Smooth muscle cell (in vitro differentiated cells): ENCODE data around the gene RETREG2. TPM values are rescaled to one million over a fixed set of nuclear protein-coding genes. Genes with fewer than 3 reads are reported as not detected.
A peak's percentile ranks its signal among the peaks of the same experiment; 100 is the strongest.

Source experiments
- DNase-seq: peaks from one replicate; lab custom pipeline; 2025; ENCODE audit not compliant: unreplicated experiment; lab: John Stamatoyannopoulos, UW
- H2AFZ ChIP-seq: fragments of 200-600 bp; sonication (generic); 2 replicates; pipeline ENCODE4 v1.6.0; 2016; ENCODE audit warnings: antibody characterized with exemption, low read depth, mild to moderate bottlenecking
- H3F3A ChIP-seq: fragments of 200-600 bp; sonication (generic); 2 replicates; pipeline ENCODE4 v1.6.0; 2017; ENCODE audit warnings: antibody characterized with exemption, low read depth
- H3K27ac ChIP-seq: fragments of 200-600 bp; sonication (generic); 2 replicates; pipeline ENCODE4 v1.5.1; 2016; ENCODE audit warnings: low read depth, mild to moderate bottlenecking
- H3K27me3 ChIP-seq: fragments of 200-600 bp; sonication (generic); 2 replicates; pipeline ENCODE4 v1.6.1; 2016; ENCODE audit warnings: low read depth, mild to moderate bottlenecking
- H3K36me3 ChIP-seq: fragments of 200-600 bp; sonication (generic); 2 replicates; pipeline ENCODE4 v1.5.1; 2016; ENCODE audit warnings: low read depth
- H3K4me1 ChIP-seq: fragments of 200-600 bp; sonication (generic); 2 replicates; pipeline ENCODE4 v1.5.1; 2016; ENCODE audit warnings: low read depth
- H3K4me2 ChIP-seq: fragments of 200-600 bp; sonication (generic); 2 replicates; pipeline ENCODE4 v1.6.0; 2016; ENCODE audit warnings: mild to moderate bottlenecking
- H3K4me3 ChIP-seq: fragments of 200-600 bp; sonication (generic); 2 replicates; pipeline ENCODE4 v1.5.1; 2016; ENCODE audit warnings: mild to moderate bottlenecking
- H3K79me2 ChIP-seq: fragments of 200-600 bp; sonication (generic); 2 replicates; pipeline ENCODE4 v1.6.0; 2016; ENCODE audit warnings: low read depth, mild to moderate bottlenecking
- H3K9ac ChIP-seq: fragments of 200-600 bp; sonication (generic); 2 replicates; pipeline ENCODE4 v1.6.0; 2016; ENCODE audit warnings: low read depth
- H3K9me3 ChIP-seq: fragments of 200-600 bp; sonication (generic); replicated peaks from 2 replicates; pipeline ENCODE4 v1.5.1; 2016; ENCODE audit warnings: low read depth
- H4K20me1 ChIP-seq: fragments of 200-600 bp; sonication (generic); 2 replicates; pipeline ENCODE4 v1.6.0; 2016; ENCODE audit warnings: low read depth
- WGBS: methylation state at CpG from one replicate; pipeline ENCODE4 v1.1.7; 2016; ENCODE audit warnings: low lambda C conversion rate; 5-methylcytosine and 5-hydroxymethylcytosine counted together
- polyA plus RNA-seq: library from polyadenylated mRNA; unstranded; fragments of >200 nt; fragmentation: Nextera tagmentation; extraction: Ambion mirVana; gene quantifications from 2 replicates; pipeline ENCODE4 v1.2.1, GENCODE V29; 2016
- total RNA-seq: library from RNA; depleted of rRNA; stranded (reverse); fragments of >200 nt; gene quantifications from 2 replicates; pipeline ENCODE4 v1.2.3, GENCODE V29; 2014
- TF ChIP-seq, protein P1 (sequence below): fragments of 200-600 bp; sonication (generic); IDR thresholded peaks from 2 replicates; pipeline ENCODE4 v1.5.1; 2017; ENCODE audit warnings: borderline replicate concordance, mild to moderate bottlenecking, antibody characterized with exemption; ENCODE audit not compliant: insufficient read depth, poor library complexity, severe bottlenecking

Gene RETREG2
- total and polyA plus RNA-seq, 2 experiments from 2014 or later: 48.7 to 57.2 TPM

DNA sequence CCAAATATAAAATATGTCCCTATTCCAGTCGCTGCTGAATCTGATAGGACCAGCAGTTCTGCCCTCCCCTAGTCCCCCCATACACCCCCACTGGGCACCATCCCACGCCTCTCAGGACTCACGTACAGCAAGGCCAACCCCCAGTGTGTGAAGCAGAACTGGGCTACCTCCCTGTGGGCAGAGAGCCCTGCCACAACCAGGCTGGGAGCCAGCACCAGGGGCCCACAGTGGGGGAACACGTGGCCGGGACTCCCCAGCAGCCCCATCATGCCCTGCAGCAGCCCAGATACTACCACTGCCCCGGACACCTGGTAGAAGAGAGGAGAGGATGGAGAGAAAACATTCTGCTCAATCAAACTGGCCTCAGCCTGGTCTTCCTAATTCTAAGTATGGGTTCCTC lies 9.5 kb upstream of the RETREG2 start:
- H3F3A ChIP-seq: peaks cover 3% of the 10 kb centered on the region
- no peak overlapping the region for H3K4me2 ChIP-seq
- no peaks in the 10 kb centered on the region for H3K36me3 ChIP-seq
- H3K27ac ChIP-seq: no peak overlapping the region
- 82% methylated on average over 6 of the region's 6 CpGs for WGBS
- H4K20me1 ChIP-seq: no peaks in the 10 kb centered on the region
- no peak for DNase-seq
- H3K4me3 ChIP-seq: no peak overlapping the region
- TF ChIP-seq, protein P1, sequence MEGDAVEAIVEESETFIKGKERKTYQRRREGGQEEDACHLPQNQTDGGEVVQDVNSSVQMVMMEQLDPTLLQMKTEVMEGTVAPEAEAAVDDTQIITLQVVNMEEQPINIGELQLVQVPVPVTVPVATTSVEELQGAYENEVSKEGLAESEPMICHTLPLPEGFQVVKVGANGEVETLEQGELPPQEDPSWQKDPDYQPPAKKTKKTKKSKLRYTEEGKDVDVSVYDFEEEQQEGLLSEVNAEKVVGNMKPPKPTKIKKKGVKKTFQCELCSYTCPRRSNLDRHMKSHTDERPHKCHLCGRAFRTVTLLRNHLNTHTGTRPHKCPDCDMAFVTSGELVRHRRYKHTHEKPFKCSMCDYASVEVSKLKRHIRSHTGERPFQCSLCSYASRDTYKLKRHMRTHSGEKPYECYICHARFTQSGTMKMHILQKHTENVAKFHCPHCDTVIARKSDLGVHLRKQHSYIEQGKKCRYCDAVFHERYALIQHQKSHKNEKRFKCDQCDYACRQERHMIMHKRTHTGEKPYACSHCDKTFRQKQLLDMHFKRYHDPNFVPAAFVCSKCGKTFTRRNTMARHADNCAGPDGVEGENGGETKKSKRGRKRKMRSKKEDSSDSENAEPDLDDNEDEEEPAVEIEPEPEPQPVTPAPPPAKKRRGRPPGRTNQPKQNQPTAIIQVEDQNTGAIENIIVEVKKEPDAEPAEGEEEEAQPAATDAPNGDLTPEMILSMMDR: no peak
- H3K9me3 ChIP-seq: no peaks in the 10 kb centered on the region
- H3K9ac ChIP-seq: no peak overlapping the region
- no peaks in the 10 kb centered on the region for H3K4me1 ChIP-seq
- H2AFZ ChIP-seq: no peak overlapping the region
- H3K79me2 ChIP-seq: no peaks in the 10 kb centered on the region
- no peaks in the 10 kb centered on the region for H3K27me3 ChIP-seq

DNA sequence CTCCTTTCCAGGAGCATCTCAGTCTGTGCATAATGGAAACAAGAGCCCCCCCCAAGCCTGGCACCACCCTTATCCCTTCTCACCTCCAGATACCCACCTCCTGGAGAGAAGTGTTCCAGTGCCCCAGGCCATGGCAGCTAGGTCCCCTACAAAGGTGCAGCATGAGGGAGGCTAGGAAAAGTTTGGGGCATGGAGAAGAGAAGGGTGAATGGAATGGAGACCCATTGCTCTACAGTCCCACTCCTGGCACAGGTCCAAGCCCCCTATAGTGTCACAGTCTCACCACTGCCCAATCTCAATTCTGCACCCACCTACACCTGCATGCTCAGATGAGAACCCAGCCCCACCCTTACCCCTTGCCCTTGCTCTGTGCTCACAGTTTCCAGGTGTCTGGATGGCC lies 9.1 kb upstream of the RETREG2 start:
- no peak for DNase-seq
- Histone ChIP-seq H3K27me3 (no peaks in the 10 kb centered on the region), H3K27ac (no peak overlapping the region), H3K4me3 (no peak overlapping the region), H2AFZ (no peak overlapping the region), H3F3A (peaks cover 3% of the 10 kb centered on the region), H3K4me2 (no peak overlapping the region), H3K79me2 (no peaks in the 10 kb centered on the region), H3K4me1 (no peaks in the 10 kb centered on the region), H3K36me3 (no peaks in the 10 kb centered on the region), H3K9me3 (no peaks in the 10 kb centered on the region), H4K20me1 (no peaks in the 10 kb centered on the region), H3K9ac (no peak overlapping the region)
- TF ChIP-seq, protein P1: no peak

DNA sequence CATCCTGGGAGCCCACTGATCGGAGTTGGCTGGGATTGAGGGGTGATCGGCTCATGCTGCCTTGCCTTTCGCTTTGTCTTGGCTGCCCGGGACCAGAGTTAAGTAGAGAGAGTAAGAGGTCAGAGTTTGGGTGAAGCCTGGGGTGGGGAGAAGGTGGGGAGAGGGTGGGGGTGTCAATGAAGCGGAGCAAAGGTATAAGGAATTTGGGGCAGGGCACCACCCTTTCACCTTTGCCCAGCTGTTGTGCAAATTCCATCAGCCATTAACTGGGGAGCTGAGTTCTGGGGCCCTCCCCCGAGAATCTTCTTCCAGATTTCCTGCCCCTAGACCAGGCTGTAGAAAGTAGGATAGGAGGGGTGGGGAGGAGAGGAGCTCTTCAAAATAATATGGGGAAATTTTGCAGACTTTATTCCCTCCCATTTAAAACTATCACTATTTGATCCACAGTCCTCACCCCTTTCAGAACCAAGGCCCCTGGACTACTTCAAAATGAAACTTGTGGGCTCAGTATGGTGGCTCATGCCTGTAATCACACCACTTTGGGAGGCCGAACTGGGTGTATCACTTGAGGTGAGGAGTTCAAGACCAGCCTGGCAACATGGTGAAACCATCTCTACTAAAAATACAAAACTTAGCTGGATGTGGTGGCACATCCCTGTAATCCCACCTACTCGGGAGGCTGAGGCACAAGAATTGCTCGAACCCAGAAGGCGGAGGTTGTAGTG lies 8.0 kb upstream of the RETREG2 start, which contains the start of gene SLC23A3:
TSS of gene SLC23A3 (minus strand) at position 100 of the 725 bp plus-strand sequence. CDS start at position 55, 45 bp downstream.
- Histone ChIP-seq H4K20me1 (no peaks in the 10 kb centered on the region), H3K9ac (no peak within 1 kb of the TSS), H3K27me3 (no peaks in the 10 kb centered on the region), H3K4me3 (no peak within 1 kb of the TSS), H3K4me2 (no peak within 1 kb of the TSS), H3F3A (peaks cover 3% of the 10 kb centered on the region), H3K36me3 (no peaks in the 10 kb centered on the region), H3K9me3 (no peaks in the 10 kb centered on the region), H3K4me1 (no peaks in the 10 kb centered on the region), H2AFZ (no peak within 1 kb of the TSS), H3K27ac (no peak within 1 kb of the TSS), H3K79me2 (no peaks in the 10 kb centered on the region)
- WGBS: 93% methylated on average over 10 of the region's 10 CpGs
- TF ChIP-seq, protein P1: no peak
- DNase-seq: no peak

DNA sequence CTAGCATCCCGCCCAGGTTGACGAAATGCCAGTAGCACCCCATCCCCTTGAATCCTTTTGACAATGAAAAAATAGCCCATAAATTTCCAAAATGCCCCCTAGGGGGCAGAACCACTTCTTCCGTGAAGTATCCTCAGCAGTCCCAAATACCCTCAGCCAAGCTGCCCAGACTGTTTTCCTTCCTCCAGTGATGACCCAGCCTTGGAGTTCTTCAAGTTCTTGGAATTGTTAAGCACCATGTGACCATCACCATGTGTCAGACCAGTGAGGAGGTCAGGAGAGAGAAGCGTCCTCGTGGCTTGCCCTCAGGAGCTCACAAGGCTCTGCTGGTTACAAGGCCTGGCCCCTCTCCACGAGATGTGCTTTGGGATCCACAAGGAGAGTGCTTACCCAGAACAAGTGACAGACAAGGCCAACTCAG lies 6.8 kb upstream of the RETREG2 start:
- peak; percentile 6 for DNase-seq
- Histone ChIP-seq H3K27me3 (no peaks in the 10 kb centered on the region), H3K4me3 (no peak overlapping the region), H3K79me2 (no peaks in the 10 kb centered on the region), H3K27ac (peak overlapping the region; percentile 30), H3K36me3 (no peaks in the 10 kb centered on the region), H2AFZ (no peak overlapping the region), H3K4me2 (no peak overlapping the region), H3K9ac (no peak overlapping the region), H3K9me3 (no peaks in the 10 kb centered on the region), H3K4me1 (peaks cover 4% of the 10 kb centered on the region), H4K20me1 (no peaks in the 10 kb centered on the region), H3F3A (peaks cover 3% of the 10 kb centered on the region)
- TF ChIP-seq, protein P1: peak; percentile 71
- 34% methylated on average over 6 of the region's 6 CpGs for WGBS
